ENCODE results near the gene ATG4B. TPM values are rescaled to one million over a fixed set of nuclear protein-coding genes. Genes with fewer than 3 reads are reported as not detected.
A peak's percentile ranks its signal among the peaks of the same experiment; 100 is the strongest.

The ATG4B gene
- total RNA-seq, 6 experiments from 2014 or later, result 20.6 to 49.8 (median 39.3) TPM

GRCh38 chr2:241678307-241678706, 40.8 kb downstream of the ATG4B start:
- TF ChIP-seq CTCF (IDR thresholded peaks at IDR 0.05), result no peak
- H3K27me3 ChIP-seq, result no peaks in the 10 kb centered on the region
- H3K4me3 ChIP-seq, result no peak overlapping the region
- H3K36me3 ChIP-seq, result peaks cover 0 to 4% (median 0%) of the 10 kb centered on the region in 4 donors
- intact Hi-C loops (cut with DNase I), result no loop called here
- H3K9me3 ChIP-seq, result no peaks in the 10 kb centered on the region
- H3K4me1 ChIP-seq, result no peaks in the 10 kb centered on the region
- DNase-seq (no peak), ATAC-seq (no peak)
- no peak overlapping the region for H3K27ac ChIP-seq
- WGBS (ENCODE audit: insufficient coverage, low coverage, low lambda C conversion rate, missing lambda C conversion rate), result 92% methylated on average over 15 of the region's 18 CpGs

GRCh38 chr2:241678784-241679540, 41.5 kb downstream of the ATG4B start:
- TF ChIP-seq CTCF (IDR thresholded peaks at IDR 0.05) (no peak), POLR2A (IDR thresholded peaks at IDR 0.05) (no peak)
- Histone ChIP-seq H3K4me1 (no peaks in the 10 kb centered on the region), H3K27ac (no peak overlapping the region), H3K4me3 (no peak overlapping the region), H3K36me3 (peaks cover 0 to 4% (median 0%) of the 10 kb centered on the region in 4 donors), H3K9me3 (no peaks in the 10 kb centered on the region), H3K27me3 (no peaks in the 10 kb centered on the region)
- DNase-seq (no peak), ATAC-seq (no peak)
- 88% methylated on average over 13 of the region's 22 CpGs for WGBS (ENCODE audit: insufficient coverage, low coverage, low lambda C conversion rate, missing lambda C conversion rate)
- intact Hi-C loops (cut with DNase I), result no loop called here

- no peak overlapping the region for H3K4me3 ChIP-seq
- no peak overlapping the region for H3K27ac ChIP-seq
- no peaks in the 10 kb centered on the region for H3K9me3 ChIP-seq
- no peaks in the 10 kb centered on the region for H3K4me1 ChIP-seq
- ATAC-seq (no peak), DNase-seq (no peak)
- intact Hi-C loops (cut with DNase I), result no loop called here
- H3K36me3 ChIP-seq, result peaks cover 0 to 4% (median 0%) of the 10 kb centered on the region in 4 donors
- TF ChIP-seq POLR2A (IDR thresholded peaks at IDR 0.05) (no peak), CTCF (IDR thresholded peaks at IDR 0.05) (no peak)
- H3K27me3 ChIP-seq, result no peaks in the 10 kb centered on the region
- WGBS (ENCODE audit: insufficient coverage, low coverage, low lambda C conversion rate, missing lambda C conversion rate), result 89% methylated on average over 10 of the region's 12 CpGs
Observed at GRCh38 chr2:241680044-241680443, 42.6 kb downstream of the ATG4B start.

GRCh38 chr2:241680827-241681599, 43.5 kb downstream of the ATG4B start:
- Histone ChIP-seq H3K27ac (no peak overlapping the region), H3K4me3 (no peak overlapping the region), H3K27me3 (no peaks in the 10 kb centered on the region), H3K36me3 (peaks cover 0 to 4% (median 0%) of the 10 kb centered on the region in 4 donors), H3K9me3 (no peaks in the 10 kb centered on the region), H3K4me1 (peaks cover 0 to 5% (median 0%) of the 10 kb centered on the region in 4 donors)
- DNase-seq (no peak), ATAC-seq (peak in 2 of 4 donors; percentile 17 to 95)
- WGBS (ENCODE audit: insufficient coverage, low coverage, low lambda C conversion rate, missing lambda C conversion rate), result 82% methylated on average over 9 of the region's 14 CpGs
- TF ChIP-seq POLR2A (IDR thresholded peaks at IDR 0.05) (no peak), CTCF (IDR thresholded peaks at IDR 0.05) (no peak)
- intact Hi-C loops (cut with DNase I), result no loop called here

Measured in right lobe of liver (tissue), 6 donors.